MCF 10A (cell line): ENCODE data around the gene ZNF485. TPM values are rescaled to one million over a fixed set of nuclear protein-coding genes. Genes with fewer than 3 reads are reported as not detected.

Experiments
- BruUV-seq: library from RNA; stranded (reverse); fragments of 400-500 nt; replicated peaks from 2 replicates; lab custom pipeline; 2021; lab: Mats Ljungman, UMichigan
- CTCF ChIA-PET: fragments of 300-600 bp; sonication (Branson Sonifier 250); formaldehyde crosslinking; extraction: SDS; loops from one replicate; lab custom pipeline; 2021; ENCODE audit warnings: antibody characterized with exemption, inconsistent platforms; lab: Yijun Ruan, JAX
- POLR2A ChIA-PET: fragments of 300-600, 350-650 bp; sonication (Branson Sonifier 250); formaldehyde crosslinking; extraction: SDS; loops from one replicate; lab custom pipeline; 2020; ENCODE audit warnings: antibody characterized with exemption, inconsistent platforms; lab: Yijun Ruan, JAX
- DNase-seq: peaks from one replicate; pipeline ENCODE4 v3.0.0-alpha.2; 2018; ENCODE audit not compliant: unreplicated experiment
- H3K27ac Mint-ChIP-seq: one replicate; pipeline ENCODE4 v1.8.0; 2022; ENCODE audit warnings: mild to moderate bottlenecking, low read depth, mixed read lengths; ENCODE audit not compliant: unreplicated experiment
- H3K27me3 Mint-ChIP-seq: one replicate; pipeline ENCODE4 v1.8.0; 2022; ENCODE audit warnings: mixed read lengths; ENCODE audit not compliant: insufficient read depth, unreplicated experiment
- H3K36me3 Mint-ChIP-seq: one replicate; pipeline ENCODE4 v1.8.0; 2022; ENCODE audit warnings: mild to moderate bottlenecking, moderate library complexity, mixed read lengths; ENCODE audit not compliant: insufficient read depth, unreplicated experiment
- H3K4me1 Mint-ChIP-seq: one replicate; pipeline ENCODE4 v1.8.0; 2022; ENCODE audit warnings: mixed read lengths; ENCODE audit not compliant: insufficient read depth, unreplicated experiment
- H3K4me3 Mint-ChIP-seq: one replicate; pipeline ENCODE4 v1.8.0; 2022; ENCODE audit warnings: mild to moderate bottlenecking, moderate library complexity, mixed read lengths; ENCODE audit not compliant: unreplicated experiment
- H3K9me3 Mint-ChIP-seq: one replicate; pipeline ENCODE4 v1.8.0; 2022; ENCODE audit warnings: mixed read lengths; ENCODE audit not compliant: unreplicated experiment
- intact Hi-C: fragments of 100-400 bp; cut with micrococcal nuclease; formaldehyde crosslinking; loops from 2 replicates; pipeline ENCODE4 v1.14.1; 2022
- total RNA-seq: library from RNA; stranded (reverse); gene quantifications from 2 replicates; pipeline ENCODE4 v1.2.3, GENCODE V29; 2022
- TF ChIP-seq, protein P1 (sequence below): fragments of 200-600 bp; IDR thresholded peaks from one replicate; pipeline ENCODE4 v1.8.0; 2022; ENCODE audit warnings: antibody characterized with exemption, mild to moderate bottlenecking; ENCODE audit not compliant: unreplicated experiment

The ZNF485 gene
- total RNA-seq, 1 experiment from 2014 or later, result 6.5 TPM

DNA sequence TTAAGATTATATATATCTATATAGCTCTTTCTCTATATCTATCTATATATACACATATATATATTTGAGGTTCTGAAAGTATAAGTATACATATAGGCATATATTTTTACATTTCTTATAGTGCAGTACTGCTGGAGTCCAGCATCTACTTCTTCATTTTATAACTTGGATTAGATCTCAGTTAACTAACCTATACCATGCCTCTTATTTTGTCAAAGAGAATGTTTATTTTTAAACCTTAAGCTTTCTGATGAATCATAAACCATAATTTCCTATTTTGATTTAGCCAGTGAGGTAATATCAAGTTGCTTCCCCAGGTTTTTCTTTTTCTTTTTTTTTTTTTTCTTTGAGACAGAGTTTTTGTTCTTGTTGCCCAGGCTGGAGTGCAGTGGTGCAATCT lies 34.4 kb downstream of the ZNF485 start:
- Mint-ChIP-seq H3K27ac (no peak overlapping the region), H3K9me3 (peaks cover 6% of the 10 kb centered on the region), H3K4me3 (no peak overlapping the region), H3K4me1 (no peaks in the 10 kb centered on the region), H3K36me3 (peaks cover 26% of the 10 kb centered on the region), H3K27me3 (no peaks in the 10 kb centered on the region)
- DNase-seq, result no peak
- ChIA-PET POLR2A (no interaction called here), CTCF (no interaction called here)
- no TSS peak for BruUV-seq
- intact Hi-C loops, result no loop called here
- TF ChIP-seq, protein P1, sequence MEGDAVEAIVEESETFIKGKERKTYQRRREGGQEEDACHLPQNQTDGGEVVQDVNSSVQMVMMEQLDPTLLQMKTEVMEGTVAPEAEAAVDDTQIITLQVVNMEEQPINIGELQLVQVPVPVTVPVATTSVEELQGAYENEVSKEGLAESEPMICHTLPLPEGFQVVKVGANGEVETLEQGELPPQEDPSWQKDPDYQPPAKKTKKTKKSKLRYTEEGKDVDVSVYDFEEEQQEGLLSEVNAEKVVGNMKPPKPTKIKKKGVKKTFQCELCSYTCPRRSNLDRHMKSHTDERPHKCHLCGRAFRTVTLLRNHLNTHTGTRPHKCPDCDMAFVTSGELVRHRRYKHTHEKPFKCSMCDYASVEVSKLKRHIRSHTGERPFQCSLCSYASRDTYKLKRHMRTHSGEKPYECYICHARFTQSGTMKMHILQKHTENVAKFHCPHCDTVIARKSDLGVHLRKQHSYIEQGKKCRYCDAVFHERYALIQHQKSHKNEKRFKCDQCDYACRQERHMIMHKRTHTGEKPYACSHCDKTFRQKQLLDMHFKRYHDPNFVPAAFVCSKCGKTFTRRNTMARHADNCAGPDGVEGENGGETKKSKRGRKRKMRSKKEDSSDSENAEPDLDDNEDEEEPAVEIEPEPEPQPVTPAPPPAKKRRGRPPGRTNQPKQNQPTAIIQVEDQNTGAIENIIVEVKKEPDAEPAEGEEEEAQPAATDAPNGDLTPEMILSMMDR, result no peak

DNA sequence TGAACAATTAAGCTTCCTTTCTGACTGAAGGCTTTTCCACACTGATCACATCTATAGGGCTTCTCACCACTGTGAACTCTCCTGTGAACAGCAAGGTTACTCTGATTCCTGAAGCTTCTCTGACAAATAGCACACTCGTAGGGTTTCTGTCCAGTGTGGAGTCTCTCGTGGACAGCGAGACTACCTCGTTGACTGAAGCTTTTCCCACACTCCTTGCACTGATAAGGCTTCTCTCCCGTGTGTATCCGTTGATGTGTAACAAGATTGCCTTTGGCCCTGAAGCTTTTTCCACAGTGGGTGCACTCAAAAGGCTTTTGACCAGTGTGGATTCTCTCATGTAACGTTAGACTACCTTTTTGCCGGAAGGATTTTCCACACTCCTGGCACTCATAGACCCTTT lies 38.0 kb downstream of the ZNF485 start:
- Mint-ChIP-seq H3K27me3 (no peaks in the 10 kb centered on the region), H3K4me1 (no peaks in the 10 kb centered on the region), H3K36me3 (peaks cover 37% of the 10 kb centered on the region), H3K27ac (no peak overlapping the region), H3K9me3 (peaks cover 15% of the 10 kb centered on the region), H3K4me3 (no peak overlapping the region)
- no TSS peak for BruUV-seq
- intact Hi-C loops, result no loop called here
- TF ChIP-seq, protein P1, result no peak
- DNase-seq, result no peak
- POLR2A ChIA-PET, result interaction anchor here (0.6 kb wide), 1 partner anchor 8 kb away, joined by 3 read pairs; no protein-coding TSS in a partner anchor
- CTCF ChIA-PET, result interaction anchor here (0.6 kb wide), 1 partner anchor 1289 kb away, joined by 3 read pairs; no protein-coding TSS in a partner anchor

DNA sequence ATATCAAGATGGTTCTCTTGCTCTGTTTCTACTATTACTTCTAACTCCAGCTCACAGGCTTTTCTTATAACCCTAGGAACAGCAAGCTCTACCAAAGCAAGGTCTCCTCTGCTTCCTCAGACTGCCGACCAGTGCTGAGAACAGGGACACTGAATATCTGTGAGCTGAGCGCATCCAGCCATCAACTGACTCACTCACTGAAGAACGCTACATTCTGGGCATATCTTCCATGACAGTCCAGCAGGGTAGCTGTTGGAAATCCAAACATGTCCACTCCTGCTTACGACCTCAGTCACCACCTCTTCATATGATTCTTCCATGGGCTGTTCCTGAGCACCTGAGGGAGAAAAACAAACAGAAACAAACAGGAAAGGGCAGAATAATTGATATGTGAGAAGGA lies 39.6 kb downstream of the ZNF485 start:
- TF ChIP-seq, protein P1, result no peak
- intact Hi-C loops, result no loop called here
- no peaks in the 10 kb centered on the region for H3K4me1 Mint-ChIP-seq
- H3K27me3 Mint-ChIP-seq, result no peaks in the 10 kb centered on the region
- DNase-seq, result no peak
- BruUV-seq, result no TSS peak
- H3K4me3 Mint-ChIP-seq, result no peak overlapping the region
- POLR2A ChIA-PET, result no interaction called here
- CTCF ChIA-PET, result interaction anchor here (0.6 to 0.7 kb wide), 2 partner anchors 25 to 358 kb away, joined by 3 read pairs; no protein-coding TSS in a partner anchor
- H3K27ac Mint-ChIP-seq, result no peak overlapping the region
- peaks cover 15% of the 10 kb centered on the region for H3K9me3 Mint-ChIP-seq
- peaks cover 37% of the 10 kb centered on the region for H3K36me3 Mint-ChIP-seq

DNA sequence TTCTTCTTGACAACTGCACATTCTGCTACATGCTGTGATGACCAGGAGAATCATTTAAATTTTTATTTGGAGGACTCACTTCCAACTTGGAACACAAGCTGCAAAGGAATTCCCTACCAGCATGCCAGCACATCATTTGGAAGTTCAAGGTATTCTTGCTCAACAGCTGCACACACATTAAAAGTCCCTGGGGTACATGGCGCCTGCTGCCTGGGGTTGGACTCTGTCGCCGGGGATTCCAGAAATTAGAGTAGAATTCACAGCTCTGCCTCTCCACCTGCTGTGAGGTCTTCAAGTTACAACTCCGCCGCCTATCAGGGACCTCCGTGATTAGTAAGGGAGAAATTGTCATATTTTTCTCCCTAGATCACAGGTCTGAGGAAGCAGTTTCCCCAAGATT lies 41.3 kb downstream of the ZNF485 start:
- H3K9me3 Mint-ChIP-seq, result peaks cover 15% of the 10 kb centered on the region
- BruUV-seq, result TSS peak; percentile 34

More for the DNA sequence above, 41.3 kb downstream of the ZNF485 start:
- peaks cover 37% of the 10 kb centered on the region for H3K36me3 Mint-ChIP-seq
- no peaks in the 10 kb centered on the region for H3K27me3 Mint-ChIP-seq
- intact Hi-C loops, result no loop called here
- H3K27ac Mint-ChIP-seq, result no peak overlapping the region
- DNase-seq, result no peak
- POLR2A ChIA-PET, result interaction anchor here (0.7 to 1.9 kb wide), 2 partner anchors 10 to 1355 kb away, joined by 3 to 4 read pairs; no protein-coding TSS in a partner anchor
- peak overlapping the region; percentile 84 for H3K4me3 Mint-ChIP-seq
- TF ChIP-seq, protein P1, result no peak
- CTCF ChIA-PET, result interaction anchor here (0.8 to 0.9 kb wide), 2 partner anchors 16 to 354 kb away, joined by 3 read pairs; no protein-coding TSS in a partner anchor
- no peaks in the 10 kb centered on the region for H3K4me1 Mint-ChIP-seq
